CMK (cell line): Measurements from ENCODE around the gene TNFRSF14.
"Not testable (repeated sequence)": the region's sequence is repeated elsewhere in the genome, so short reads cannot be mapped to it uniquely, and the experiment has no call there.

Experiments used
- DNase-seq: peaks from one replicate; pipeline ENCODE4 v3.0.0-alpha.2; 2010; ENCODE audit warnings: low read depth

The TNFRSF14 gene

GRCh38 chr1:2567083-2567679 is 11.0 kb downstream of the TNFRSF14 start:
- no peak for DNase-seq

- not testable (repeated sequence) for DNase-seq
Measured at GRCh38 chr1:2568187-2568816, 12.1 kb downstream of the TNFRSF14 start.

- no peak for DNase-seq
Measured at GRCh38 chr1:2569060-2569459, 12.9 kb downstream of the TNFRSF14 start.

GRCh38 chr1:2569703-2570102 is 13.5 kb downstream of the TNFRSF14 start:
- not testable (repeated sequence) for DNase-seq

- DNase-seq = no peak
Measured at GRCh38 chr1:2570332-2570731, 14.2 kb downstream of the TNFRSF14 start.

- DNase-seq = no peak
Measured at GRCh38 chr1:2571348-2571747, 15.2 kb downstream of the TNFRSF14 start.

- DNase-seq = no peak
Measured at GRCh38 chr1:2573250-2573920, 17.2 kb downstream of the TNFRSF14 start.

- no peak for DNase-seq
Measured at GRCh38 chr1:2574350-2574749, 18.2 kb downstream of the TNFRSF14 start.

GRCh38 chr1:2575801-2576663 is 19.9 kb downstream of the TNFRSF14 start:
- DNase-seq = no peak

GRCh38 chr1:2577565-2578075 is 21.4 kb downstream of the TNFRSF14 start:
- not testable (repeated sequence) for DNase-seq

- no peak for DNase-seq
Measured at GRCh38 chr1:2578758-2579118, 22.6 kb downstream of the TNFRSF14 start.

- no peak for DNase-seq
Measured at GRCh38 chr1:2580691-2581090, 24.5 kb downstream of the TNFRSF14 start.

GRCh38 chr1:2582391-2582790 is 26.2 kb downstream of the TNFRSF14 start:
- DNase-seq = no peak

- DNase-seq = no peak
Measured at GRCh38 chr1:2583331-2583791, 27.2 kb downstream of the TNFRSF14 start.

- no peak for DNase-seq
Measured at GRCh38 chr1:2583871-2584351, 27.7 kb downstream of the TNFRSF14 start.

- DNase-seq = no peak
Measured at GRCh38 chr1:2584686-2585317, 28.6 kb downstream of the TNFRSF14 start.

- DNase-seq = peak; percentile 89
Measured at GRCh38 chr1:2585318-2586092, 29.3 kb downstream of the TNFRSF14 start.

GRCh38 chr1:2586154-2587070 is 30.2 kb downstream of the TNFRSF14 start, which contains the start of gene PRXL2B:
TSS of gene PRXL2B (plus strand) at chr1:2586777. CDS start at chr1:2586886, 109 bp downstream.
- DNase-seq = peak; percentile 100

- no peak for DNase-seq
Measured at GRCh38 chr1:2587071-2587859, 31.1 kb downstream of the TNFRSF14 start.
